Measurements from ENCODE around the gene SH3BP5L.
A peak's percentile ranks its signal among the peaks of the same experiment; 100 is the strongest.

The SH3BP5L gene

GRCh38 chr1:248850536-248851251 lies 25.0 kb upstream of the SH3BP5L start:
- Histone ChIP-seq H3K4me1 (ENCODE audit: control insufficient read depth in 2 of 2, insufficient read depth in 1 of 2, low read depth in 1 of 2, low read length in 2 of 2) (no peaks in the 10 kb centered on the region), H2BK12ac (ENCODE audit: low read length) (no peak overlapping the region), H2BK15ac (ENCODE audit: low read length) (no peak overlapping the region), H3K9ac (ENCODE audit: low read depth, low read length, poor library complexity) (no peak overlapping the region), H3K23ac (ENCODE audit: low read depth, low read length, poor library complexity) (no peak overlapping the region), H2BK5ac (ENCODE audit: low read length) (no peak overlapping the region), H3K4ac (ENCODE audit: low read length) (no peak overlapping the region), H3K79me1 (ENCODE audit: low read depth, low read length) (peaks cover 2% of the 10 kb centered on the region), H3K36me3 (replicated peaks in 1 of 2; ENCODE audit: control insufficient read depth in 2 of 2, insufficient read depth in 2 of 2, low read length in 2 of 2) (peaks cover 77 to 98% of the 10 kb centered on the region in 2 donors), H3K9me3 (replicated peaks in 1 of 2; ENCODE audit: control insufficient read depth in 2 of 2, insufficient read depth in 1 of 2, low read depth in 1 of 2, low read length in 2 of 2) (no peaks in the 10 kb centered on the region), H4K91ac (ENCODE audit: low read depth, low read length, poor library complexity) (no peak overlapping the region), H3K4me3 (ENCODE audit: low read length in 2 of 2) (no peak overlapping the region), H4K8ac (ENCODE audit: low read depth, low read length) (no peak overlapping the region), H3K14ac (ENCODE audit: low read length) (no peak overlapping the region), H2AFZ (ENCODE audit: low read length) (no peak overlapping the region), H3K4me2 (ENCODE audit: insufficient read depth, low read length, poor library complexity, severe bottlenecking) (no peak overlapping the region), H3K18ac (ENCODE audit: low read length) (no peak overlapping the region), H2AK5ac (ENCODE audit: low read depth, low read length) (no peak overlapping the region), H2BK120ac (ENCODE audit: low read depth, low read length) (no peak overlapping the region), H3K27ac (replicated peaks; ENCODE audit: low read length) (no peak overlapping the region), H3K27me3 (ENCODE audit: control insufficient read depth in 3 of 3, insufficient read depth in 3 of 3, low read depth in 1 of 3, low read length in 3 of 3) (no peaks in the 10 kb centered on the region)
- no peak for DNase-seq (ENCODE audit: low spot score)
- WGBS, 2 donors (ENCODE audit: extremely low coverage in 2 of 2, insufficient read length in 2 of 2, insufficient replicate concordance in 1 of 2) = no CpG with 5 or more reads among the region's 10 CpGs

- no peak overlapping the region for H3K9ac ChIP-seq (ENCODE audit: low read depth, low read length, poor library complexity)
- no peaks in the 10 kb centered on the region for H3K27me3 ChIP-seq (ENCODE audit: control insufficient read depth in 3 of 3, insufficient read depth in 3 of 3, low read depth in 1 of 3, low read length in 3 of 3)
- H3K79me1 ChIP-seq (ENCODE audit: low read depth, low read length) = peaks cover 2% of the 10 kb centered on the region
- H3K4ac ChIP-seq (ENCODE audit: low read length) = no peak overlapping the region
- no peak overlapping the region for H2BK12ac ChIP-seq (ENCODE audit: low read length)
- no peak overlapping the region for H3K27ac ChIP-seq (replicated peaks; ENCODE audit: low read length)
- H3K23ac ChIP-seq (ENCODE audit: low read depth, low read length, poor library complexity) = peak overlapping the region; percentile 17
- H2AFZ ChIP-seq (ENCODE audit: low read length) = no peak overlapping the region
- H3K4me3 ChIP-seq (ENCODE audit: low read length in 2 of 2) = no peak overlapping the region
- H4K91ac ChIP-seq (ENCODE audit: low read depth, low read length, poor library complexity) = no peak overlapping the region
- no peaks in the 10 kb centered on the region for H3K4me1 ChIP-seq (ENCODE audit: control insufficient read depth in 2 of 2, insufficient read depth in 1 of 2, low read depth in 1 of 2, low read length in 2 of 2)
- no peak overlapping the region for H4K8ac ChIP-seq (ENCODE audit: low read depth, low read length)
- no peaks in the 10 kb centered on the region for H3K9me3 ChIP-seq (replicated peaks in 1 of 2; ENCODE audit: control insufficient read depth in 2 of 2, insufficient read depth in 1 of 2, low read depth in 1 of 2, low read length in 2 of 2)
- H3K14ac ChIP-seq (ENCODE audit: low read length) = no peak overlapping the region
- H2AK5ac ChIP-seq (ENCODE audit: low read depth, low read length) = no peak overlapping the region
- DNase-seq (ENCODE audit: low spot score) = no peak
- peaks cover 76 to 98% of the 10 kb centered on the region in 2 donors for H3K36me3 ChIP-seq (replicated peaks in 1 of 2; ENCODE audit: control insufficient read depth in 2 of 2, insufficient read depth in 2 of 2, low read length in 2 of 2)
- H3K18ac ChIP-seq (ENCODE audit: low read length) = no peak overlapping the region
- no peak overlapping the region for H2BK15ac ChIP-seq (ENCODE audit: low read length)
- H3K4me2 ChIP-seq (ENCODE audit: insufficient read depth, low read length, poor library complexity, severe bottlenecking) = no peak overlapping the region
- no peak overlapping the region for H2BK120ac ChIP-seq (ENCODE audit: low read depth, low read length)
- H2BK5ac ChIP-seq (ENCODE audit: low read length) = no peak overlapping the region
- no CpG with 5 or more reads among the region's 9 CpGs for WGBS, 2 donors (ENCODE audit: extremely low coverage in 2 of 2, insufficient read length in 2 of 2, insufficient replicate concordance in 1 of 2)
Observed at GRCh38 chr1:248850124-248850523, 24.4 kb upstream of the SH3BP5L start.

GRCh38 chr1:248849637-248850036 lies 23.9 kb upstream of the SH3BP5L start:
- H3K4ac ChIP-seq (ENCODE audit: low read length) = no peak overlapping the region
- no peak overlapping the region for H3K27ac ChIP-seq (replicated peaks; ENCODE audit: low read length)
- H3K14ac ChIP-seq (ENCODE audit: low read length) = no peak overlapping the region
- no peak overlapping the region for H2BK12ac ChIP-seq (ENCODE audit: low read length)
- no peaks in the 10 kb centered on the region for H3K27me3 ChIP-seq (ENCODE audit: control insufficient read depth in 3 of 3, insufficient read depth in 3 of 3, low read depth in 1 of 3, low read length in 3 of 3)
- no peak overlapping the region for H2AK5ac ChIP-seq (ENCODE audit: low read depth, low read length)
- no peak overlapping the region for H3K18ac ChIP-seq (ENCODE audit: low read length)
- peaks cover 74 to 98% of the 10 kb centered on the region in 2 donors for H3K36me3 ChIP-seq (replicated peaks in 1 of 2; ENCODE audit: control insufficient read depth in 2 of 2, insufficient read depth in 2 of 2, low read length in 2 of 2)
- H4K91ac ChIP-seq (ENCODE audit: low read depth, low read length, poor library complexity) = no peak overlapping the region
- H4K8ac ChIP-seq (ENCODE audit: low read depth, low read length) = no peak overlapping the region
- no peak overlapping the region for H2BK5ac ChIP-seq (ENCODE audit: low read length)
- WGBS, 2 donors (ENCODE audit: extremely low coverage in 2 of 2, insufficient read length in 2 of 2, insufficient replicate concordance in 1 of 2) = no CpG with 5 or more reads among the region's 3 CpGs
- H2BK120ac ChIP-seq (ENCODE audit: low read depth, low read length) = no peak overlapping the region
- H3K4me1 ChIP-seq (ENCODE audit: control insufficient read depth in 2 of 2, insufficient read depth in 1 of 2, low read depth in 1 of 2, low read length in 2 of 2) = no peaks in the 10 kb centered on the region
- H3K23ac ChIP-seq (ENCODE audit: low read depth, low read length, poor library complexity) = no peak overlapping the region
- no peak overlapping the region for H3K4me3 ChIP-seq (ENCODE audit: low read length in 2 of 2)
- peaks cover 0 to under 1% of the 10 kb centered on the region in 2 donors for H3K9me3 ChIP-seq (replicated peaks in 1 of 2; ENCODE audit: control insufficient read depth in 2 of 2, insufficient read depth in 1 of 2, low read depth in 1 of 2, low read length in 2 of 2)
- peaks cover 2% of the 10 kb centered on the region for H3K79me1 ChIP-seq (ENCODE audit: low read depth, low read length)
- H3K9ac ChIP-seq (ENCODE audit: low read depth, low read length, poor library complexity) = no peak overlapping the region
- H2AFZ ChIP-seq (ENCODE audit: low read length) = no peak overlapping the region
- DNase-seq (ENCODE audit: low spot score) = no peak
- no peak overlapping the region for H2BK15ac ChIP-seq (ENCODE audit: low read length)
- no peak overlapping the region for H3K4me2 ChIP-seq (ENCODE audit: insufficient read depth, low read length, poor library complexity, severe bottlenecking)

- H3K9ac ChIP-seq (ENCODE audit: low read depth, low read length, poor library complexity) = no peak overlapping the region
- no peaks in the 10 kb centered on the region for H3K4me1 ChIP-seq (ENCODE audit: control insufficient read depth in 2 of 2, insufficient read depth in 1 of 2, low read depth in 1 of 2, low read length in 2 of 2)
- no peak overlapping the region for H3K27ac ChIP-seq (replicated peaks; ENCODE audit: low read length)
- H4K91ac ChIP-seq (ENCODE audit: low read depth, low read length, poor library complexity) = no peak overlapping the region
- no peak overlapping the region for H2AK5ac ChIP-seq (ENCODE audit: low read depth, low read length)
- H3K4ac ChIP-seq (ENCODE audit: low read length) = no peak overlapping the region
- H2AFZ ChIP-seq (ENCODE audit: low read length) = no peak overlapping the region
- no peak overlapping the region for H3K14ac ChIP-seq (ENCODE audit: low read length)
- H3K18ac ChIP-seq (ENCODE audit: low read length) = no peak overlapping the region
- no peaks in the 10 kb centered on the region for H3K27me3 ChIP-seq (ENCODE audit: control insufficient read depth in 3 of 3, insufficient read depth in 3 of 3, low read depth in 1 of 3, low read length in 3 of 3)
- no peak overlapping the region for H3K23ac ChIP-seq (ENCODE audit: low read depth, low read length, poor library complexity)
- WGBS, 2 donors (ENCODE audit: extremely low coverage in 2 of 2, insufficient read length in 2 of 2, insufficient replicate concordance in 1 of 2) = no CpG with 5 or more reads among the region's 3 CpGs
- H3K4me3 ChIP-seq (ENCODE audit: low read length in 2 of 2) = no peak overlapping the region
- DNase-seq (ENCODE audit: low spot score) = no peak
- peaks cover 2% of the 10 kb centered on the region for H3K79me1 ChIP-seq (ENCODE audit: low read depth, low read length)
- H2BK120ac ChIP-seq (ENCODE audit: low read depth, low read length) = no peak overlapping the region
- H4K8ac ChIP-seq (ENCODE audit: low read depth, low read length) = no peak overlapping the region
- H2BK15ac ChIP-seq (ENCODE audit: low read length) = no peak overlapping the region
- no peak overlapping the region for H2BK12ac ChIP-seq (ENCODE audit: low read length)
- H3K9me3 ChIP-seq (replicated peaks in 1 of 2; ENCODE audit: control insufficient read depth in 2 of 2, insufficient read depth in 1 of 2, low read depth in 1 of 2, low read length in 2 of 2) = peaks cover 0 to 2% of the 10 kb centered on the region in 2 donors
- H3K36me3 ChIP-seq (replicated peaks in 1 of 2; ENCODE audit: control insufficient read depth in 2 of 2, insufficient read depth in 2 of 2, low read length in 2 of 2) = peaks cover 76 to 98% of the 10 kb centered on the region in 2 donors
- H3K4me2 ChIP-seq (ENCODE audit: insufficient read depth, low read length, poor library complexity, severe bottlenecking) = no peak overlapping the region
- H2BK5ac ChIP-seq (ENCODE audit: low read length) = no peak overlapping the region
Observed at GRCh38 chr1:248849152-248849551, 23.4 kb upstream of the SH3BP5L start.

All from neuronal stem cell (in vitro differentiated cells).